ENCODE data around the gene ANGEL1.
A peak's percentile ranks its signal among the peaks of the same experiment; 100 is the strongest.

The ANGEL1 gene

GRCh38 chr14:76763096-76764041 is 49.3 kb downstream of the ANGEL1 start:
- no peak for DNase-seq

- DNase-seq: no peak
Observed at GRCh38 chr14:76762411-76763095, 50.1 kb downstream of the ANGEL1 start.

- DNase-seq: no peak
Observed at GRCh38 chr14:76761960-76762410, 50.7 kb downstream of the ANGEL1 start.

- peak; percentile 18 to 64 for DNase-seq
Observed at GRCh38 chr14:76761136-76761959, 51.3 kb downstream of the ANGEL1 start, which contains the start of gene VASH1. TSS of gene VASH1 (plus strand) at chr14:76761468. CDS start at chr14:76762822, 1,354 bp downstream.

- DNase-seq: no peak
Observed at GRCh38 chr14:76760331-76761135, 52.1 kb downstream of the ANGEL1 start.

GRCh38 chr14:76759589-76759988 is 53.1 kb downstream of the ANGEL1 start:
- no peak for DNase-seq

- DNase-seq: no peak
Observed at GRCh38 chr14:76756371-76756750, 56.3 kb downstream of the ANGEL1 start.

GRCh38 chr14:76755610-76756370 is 56.9 kb downstream of the ANGEL1 start:
- no peak for DNase-seq

GRCh38 chr14:76754586-76754985 is 58.1 kb downstream of the ANGEL1 start:
- DNase-seq: no peak

- DNase-seq: no peak
Observed at GRCh38 chr14:76753541-76754198, 59.0 kb downstream of the ANGEL1 start.

GRCh38 chr14:76752744-76753143 is 59.9 kb downstream of the ANGEL1 start:
- DNase-seq: no peak

GRCh38 chr14:76742966-76743365 is 69.7 kb downstream of the ANGEL1 start:
- no peak for DNase-seq

- DNase-seq: no peak
Observed at GRCh38 chr14:76742185-76742584, 70.5 kb downstream of the ANGEL1 start.

GRCh38 chr14:76741074-76741473 is 71.6 kb downstream of the ANGEL1 start:
- no peak for DNase-seq
